HG03520 (cell line): ENCODE data around the gene PLTP.

Source experiments
- ATAC-seq: cut with Tn5 transposase; IDR thresholded peaks from one replicate; pipeline ENCODE4 v1.9.1; 2021; ENCODE audit warnings: mild to moderate bottlenecking, moderate library complexity; ENCODE audit not compliant: unreplicated experiment

Gene PLTP

GRCh38 chr20:45850926-45851325 is 61.0 kb downstream of the PLTP start:
- ATAC-seq, result no peak

GRCh38 chr20:45850238-45850637 is 61.7 kb downstream of the PLTP start:
- no peak for ATAC-seq

- ATAC-seq, result no peak
These were observed 62.9 kb downstream of the PLTP start for GRCh38 chr20:45848969-45849582.
